H1 (cell line): Measurements from ENCODE around the gene TOM1L2. TPM values are rescaled to one million over a fixed set of nuclear protein-coding genes. Genes with fewer than 3 reads are reported as not detected.

ENCODE experiments used
- CTCF ChIA-PET: fragments of 300-600 bp; sonication (Branson Sonifier 250); formaldehyde crosslinking; loops from one replicate; lab custom pipeline; 2021; ENCODE audit not compliant: partially characterized antibody; lab: Charles Lee
- POLR2A ChIA-PET: fragments of 300-600 bp; sonication (Branson Sonifier 250); formaldehyde crosslinking; loops from one replicate; lab custom pipeline; 2021; ENCODE audit warnings: inconsistent platforms; ENCODE audit not compliant: partially characterized antibody; lab: Charles Lee
- DNase-seq, 2 experiments: peaks; one replicate each; pipeline versions ENCODE4 v3.0.0 to v3.0.0-alpha.2; 2010 to 2022; ENCODE audit warnings: low spot score in 2 of 2, low read depth in 1 of 2, mixed read lengths in 1 of 2
- FAIRE-seq: peaks from 2 replicates; lab custom pipeline; 2011; peaks lifted over from hg19 to GRCh38; lab: Jason Lieb, UNC
- H2AFZ ChIP-seq: 2 replicates; pipeline ENCODE4 v1.8.1; 2012; ENCODE audit warnings: low read length, inconsistent platforms
- H2AK5ac ChIP-seq: 2 replicates; pipeline ENCODE4 v1.6.1; 2013; ENCODE audit warnings: low read depth, low read length
- H2BK120ac ChIP-seq: replicated peaks from 2 replicates; pipeline ENCODE3; 2013; ENCODE audit warnings: low read depth, low read length, inconsistent platforms
- H2BK12ac ChIP-seq: 2 replicates; pipeline ENCODE4 v1.6.1; 2013; ENCODE audit warnings: low read depth, low read length
- H2BK15ac ChIP-seq: 2 replicates; pipeline ENCODE4 v1.6.1; 2013; ENCODE audit warnings: low read length
- H2BK20ac ChIP-seq: 2 replicates; pipeline ENCODE4 v1.6.1; 2013; ENCODE audit warnings: low read length
- H2BK5ac ChIP-seq: 2 replicates; pipeline ENCODE4 v1.6.1; 2013; ENCODE audit warnings: low read depth, low read length
- H3K14ac ChIP-seq: 2 replicates; pipeline ENCODE4 v1.6.1; 2013; ENCODE audit warnings: inconsistent platforms; ENCODE audit not compliant: insufficient read length
- H3K18ac ChIP-seq: 2 replicates; pipeline ENCODE4 v1.6.1; 2013; ENCODE audit warnings: low read length; ENCODE audit errors: extremely low read depth
- H3K23ac ChIP-seq: 2 replicates; pipeline ENCODE4 v1.6.1; 2013; ENCODE audit warnings: inconsistent platforms; ENCODE audit not compliant: insufficient read length
- H3K23me2 ChIP-seq: 2 replicates; pipeline ENCODE4 v1.6.1; 2013; ENCODE audit warnings: low read depth, low read length
- H3K27ac ChIP-seq: 2 replicates; pipeline ENCODE4 v1.6.1; 2011; ENCODE audit warnings: low read depth, low read length, inconsistent platforms
- H3K27me3 ChIP-seq, 4 experiments: replicated peaks in 1 of 4; 1 replicate in 1 of 4; 2 replicates in 3 of 4; pipeline versions ENCODE4 v1.6.1 to v1.8.1; 2011 to 2013; ENCODE audit warnings: low read length in 3 of 4, mild to moderate bottlenecking in 3 of 4, inconsistent platforms in 2 of 4, mixed read lengths in 2 of 4, moderate library complexity in 1 of 4; ENCODE audit not compliant: control insufficient read depth in 3 of 4, insufficient read depth in 3 of 4; ENCODE audit errors: extremely low read depth in 1 of 4
- H3K36me3 ChIP-seq, 4 experiments: 2 replicates each; pipeline versions ENCODE4 v1.6.1 to v1.8.1; 2011 to 2013; ENCODE audit warnings: mild to moderate bottlenecking in 4 of 4, low read length in 3 of 4, moderate library complexity in 2 of 4, control low read depth in 1 of 4, inconsistent platforms in 1 of 4; ENCODE audit not compliant: insufficient read depth in 4 of 4, control insufficient read depth in 2 of 4
- H3K4ac ChIP-seq: replicated peaks from 2 replicates; pipeline ENCODE3; 2013; ENCODE audit warnings: low read length, low read depth, mixed read lengths, inconsistent platforms; ENCODE audit not compliant: insufficient read length
- H3K4me1 ChIP-seq, 4 experiments: replicated peaks in 1 of 4; 1 replicate in 1 of 4; 2 replicates in 3 of 4; pipeline versions ENCODE4 v1.6.1 to v1.8.1; 2011 to 2013; ENCODE audit warnings: low read length in 3 of 4, inconsistent platforms in 2 of 4, mixed read lengths in 1 of 4; ENCODE audit not compliant: insufficient read depth in 4 of 4, control insufficient read depth in 3 of 4
- H3K4me2 ChIP-seq, 2 experiments: 2 replicates each; pipeline versions ENCODE4 v1.6.1 to v1.8.1; 2011 to 2013; ENCODE audit warnings: low read depth in 2 of 2, low read length in 2 of 2, control low read depth in 1 of 2, inconsistent platforms in 1 of 2, mild to moderate bottlenecking in 1 of 2; ENCODE audit not compliant: insufficient read depth in 1 of 2
- H3K4me3 ChIP-seq, 4 experiments: fragments of 200-600, 300-600 bp in 1 of 4; sonication (generic), shearing (Covaris generic), sonication (Bioruptor Twin) in 1 of 4; 2 replicates each; pipeline versions ENCODE4 v1.5.1 to v1.8.1; 2011 to 2016; ENCODE audit warnings: low read length in 4 of 4, low read depth in 3 of 4, control low read depth in 2 of 4, inconsistent platforms in 2 of 4, mild to moderate bottlenecking in 2 of 4, mixed read lengths in 1 of 4, moderate library complexity in 1 of 4; ENCODE audit not compliant: insufficient read depth in 2 of 4; ENCODE audit errors: extremely low read depth in 1 of 4
- H3K56ac ChIP-seq: replicated peaks from 2 replicates; pipeline ENCODE3; 2013; ENCODE audit warnings: low read depth, mild to moderate bottlenecking, mixed read lengths, low read length, inconsistent platforms; ENCODE audit not compliant: insufficient read length
- H3K79me1 ChIP-seq: 2 replicates; pipeline ENCODE4 v1.6.1; 2013; ENCODE audit warnings: low read depth, low read length, control low read depth
- H3K79me2 ChIP-seq, 2 experiments: 2 replicates each; pipeline versions ENCODE4 v1.6.1 to v1.8.1; 2012 to 2013; ENCODE audit warnings: low read length in 2 of 2, mild to moderate bottlenecking in 2 of 2, inconsistent platforms in 1 of 2; ENCODE audit not compliant: insufficient read depth in 2 of 2, control insufficient read depth in 1 of 2
- H3K9ac ChIP-seq, 4 experiments: replicated peaks in 1 of 4; 1 replicate in 1 of 4; 2 replicates in 3 of 4; pipeline versions ENCODE4 v1.6.1 to v1.8.1; 2011 to 2013; ENCODE audit warnings: low read depth in 3 of 4, low read length in 3 of 4, control low read depth in 2 of 4, mild to moderate bottlenecking in 2 of 4, moderate library complexity in 2 of 4, inconsistent platforms in 1 of 4; ENCODE audit errors: extremely low read depth in 1 of 4
- H3K9me3 ChIP-seq, 2 experiments: 2 replicates each; pipeline versions ENCODE4 v1.6.1 to v1.8.1; 2012 to 2013; ENCODE audit warnings: mild to moderate bottlenecking in 2 of 2, moderate library complexity in 2 of 2, control low read depth in 1 of 2, inconsistent platforms in 1 of 2, low read depth in 1 of 2, low read length in 1 of 2, mixed read lengths in 1 of 2; ENCODE audit not compliant: insufficient read depth in 2 of 2
- H4K20me1 ChIP-seq, 2 experiments: replicated peaks in 1 of 2; 2 replicates each; pipeline versions ENCODE3 to v1.8.1; 2011 to 2013; ENCODE audit warnings: inconsistent platforms in 2 of 2, low read length in 2 of 2, mild to moderate bottlenecking in 1 of 2; ENCODE audit not compliant: insufficient read depth in 2 of 2, control insufficient read depth in 1 of 2
- H4K5ac ChIP-seq: 2 replicates; pipeline ENCODE4 v1.6.1; 2013; ENCODE audit warnings: low read length, low read depth, mixed read lengths, inconsistent platforms; ENCODE audit not compliant: insufficient read length
- H4K8ac ChIP-seq: 2 replicates; pipeline ENCODE4 v1.8.0; 2013; ENCODE audit warnings: mild to moderate bottlenecking, moderate library complexity, low read length, inconsistent platforms; ENCODE audit not compliant: insufficient read depth; ENCODE audit errors: extremely low read depth
- H4K91ac ChIP-seq: replicated peaks from 2 replicates; pipeline ENCODE3; 2013; ENCODE audit warnings: low read length, mixed read lengths, inconsistent platforms; ENCODE audit not compliant: insufficient read length
- ASH2L ChIP-seq: fragments of 200-600, 300-600 bp; sonication (generic); IDR thresholded peaks from one replicate; pipeline ENCODE4 v1.7.1; 2017; ENCODE audit warnings: low read length
- BCL11A ChIP-seq, 2 experiments: IDR thresholded peaks; one replicate each; pipeline ENCODE4 v1.6.1; 2011; ENCODE audit warnings: low read depth in 2 of 2, low read length in 2 of 2, mild to moderate bottlenecking in 2 of 2
- GTF2F1 ChIP-seq: IDR thresholded peaks from 2 replicates; pipeline ENCODE4 v1.6.1; 2012; ENCODE audit warnings: low read depth, low read length, improper control_type of control experiment, borderline replicate concordance
- JUN ChIP-seq: IDR thresholded peaks from 2 replicates; pipeline ENCODE4 v1.6.1; 2011; ENCODE audit warnings: low read depth, mild to moderate bottlenecking, improper control_type of control experiment, low read length
- NANOG ChIP-seq: IDR thresholded peaks from 2 replicates; pipeline ENCODE4 v1.6.1; 2011; ENCODE audit warnings: low read length, low read depth, mild to moderate bottlenecking, inconsistent platforms; ENCODE audit not compliant: insufficient read depth, poor library complexity, severe bottlenecking
- TCF12 ChIP-seq: IDR thresholded peaks from 2 replicates; pipeline ENCODE4 v1.6.1; 2011; ENCODE audit warnings: low read depth, mild to moderate bottlenecking, low read length
- WGBS, 2 experiments: shearing (Covaris generic) in 1 of 2; methylation state at CpG; one replicate each; pipeline versions ENCODE4 v1.1.6 to v1.1.7; 2013 to 2015; ENCODE audit warnings: low lambda C conversion rate in 2 of 2, mixed read lengths in 2 of 2, inconsistent platforms in 1 of 2, low coverage in 1 of 2, missing lambda C conversion rate in 1 of 2; ENCODE audit not compliant: insufficient replicate concordance in 2 of 2, insufficient coverage in 1 of 2, insufficient read length in 1 of 2; ENCODE audit errors: extremely low coverage in 1 of 2, missing lambda C conversion rate in 1 of 2; 5-methylcytosine and 5-hydroxymethylcytosine counted together
- polyA plus RNA-seq, 7 experiments: library from polyadenylated mRNA; depleted of rRNA in 3 of 7; stranded (reverse) in 5 of 7; unstranded in 2 of 7; fragments of >200 nt in 5 of 7; fragments of 200-250 nt in 2 of 7; gene quantifications; 1 replicate in 5 of 7; 2 replicates in 1 of 7; 4 replicates in 1 of 7; pipeline versions ENCODE4 v1.2.1 to v1.2.3, GENCODE V29; 2011 to 2013; ENCODE audit warnings: missing spikeins in 2 of 7, mixed read lengths in 2 of 7
- total RNA-seq: library from RNA; stranded (reverse); fragmentation: NEBNext Ultra II Directional; extraction: Animal tissue kit (Norgen Biotek cat#: 25700); gene quantifications from 2 replicates; pipeline ENCODE4 v1.2.1, GENCODE V29; 2021
- TF ChIP-seq, protein P1 (sequence below): IDR thresholded peaks from 2 replicates; pipeline ENCODE4 v1.6.1; 2012; ENCODE audit warnings: inconsistent platforms

TOM1L2 gene
- total and polyA plus RNA-seq, 2 of the 8 experiments (the other 6 are each of a cell fraction or from before 2014, with no cell fraction given), result 2.0 to 3.4 TPM

DNA sequence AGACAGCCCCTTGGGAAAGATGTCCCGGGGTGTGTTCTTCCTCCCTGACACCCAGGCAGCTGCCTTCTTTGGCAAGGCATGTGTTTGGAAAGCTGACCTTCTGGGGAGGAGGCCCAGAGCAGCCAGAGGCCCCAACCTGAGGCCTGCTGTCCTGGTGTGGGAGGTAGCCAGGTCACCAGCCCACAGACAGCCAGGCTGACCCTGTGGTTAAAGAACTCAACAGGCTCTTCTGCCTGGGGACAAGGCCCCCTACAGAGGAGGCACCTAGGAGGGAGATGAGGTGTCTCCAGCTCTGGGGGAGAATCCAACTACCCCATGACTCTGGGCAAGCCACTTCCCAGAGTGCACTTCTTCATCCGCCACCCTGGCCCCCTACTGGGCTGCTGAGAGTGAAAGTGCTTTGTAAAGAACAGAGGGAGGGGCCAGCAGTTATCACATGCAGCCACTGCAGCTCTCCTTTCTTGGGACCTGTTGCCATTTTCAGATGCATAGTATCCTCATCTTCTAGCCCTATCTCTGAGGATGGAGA lies 122.3 kb downstream of the TOM1L2 start:
- Histone ChIP-seq H3K27me3 (no peaks in the 10 kb centered on the region; a peak in 1 of 7 replicates), H3K18ac (peak overlapping the region; percentile 27; the same call in 1 of the 2 replicates), H3K23ac (no peak overlapping the region), H3K4me3 (no peak overlapping the region), H4K91ac (no peak overlapping the region), H3K23me2 (no peaks in the 10 kb centered on the region), H4K20me1 (peaks cover 0 to 1% of the 10 kb centered on the region in 2 experiments), H4K8ac (no peak overlapping the region), H2BK20ac (peak overlapping the region; percentile 82; the same call in 1 of the 2 replicates), H2BK12ac (peak overlapping the region; percentile 86; the same call in 1 of the 2 replicates), H3K14ac (no peak overlapping the region), H2BK5ac (peak overlapping the region; percentile 49; the same call in 1 of the 2 replicates), H4K5ac (no peak overlapping the region), H2BK15ac (peak overlapping the region; percentile 95; the same call in 1 of the 2 replicates), H3K4me2 (no peak overlapping the region), H3K27ac (no peak overlapping the region), H3K9me3 (no peaks in the 10 kb centered on the region), H3K36me3 (no peaks in the 10 kb centered on the region), H3K79me2 (no peaks in the 10 kb centered on the region), H3K4ac (peak overlapping the region; percentile 29), H3K79me1 (no peaks in the 10 kb centered on the region), H2AFZ (no peak overlapping the region), H3K56ac (no peak overlapping the region), H3K4me1 (peaks cover 0 to 30% (median 19%) of the 10 kb centered on the region in 4 experiments; a peak in 6 of 7 replicates), H2BK120ac (no peak overlapping the region), H3K9ac (no peak overlapping the region), H2AK5ac (peak overlapping the region; percentile 82; the same call in 1 of the 2 replicates)
- no peak for DNase-seq
- FAIRE-seq, result no peak
- WGBS, 2 experiments, result 76% methylated on average over 2 of the region's 2 CpGs; no CpG with 5 or more reads in 1 of the 2 experiments
- no peak for TF ChIP-seq GTF2F1
- no peak for TF ChIP-seq TCF12
- no peak for TF ChIP-seq BCL11A (IDR thresholded peaks at IDR 0.05; ENCODE audit: low read depth in 2 of 2, low read length in 2 of 2)
- TF ChIP-seq, protein P1, sequence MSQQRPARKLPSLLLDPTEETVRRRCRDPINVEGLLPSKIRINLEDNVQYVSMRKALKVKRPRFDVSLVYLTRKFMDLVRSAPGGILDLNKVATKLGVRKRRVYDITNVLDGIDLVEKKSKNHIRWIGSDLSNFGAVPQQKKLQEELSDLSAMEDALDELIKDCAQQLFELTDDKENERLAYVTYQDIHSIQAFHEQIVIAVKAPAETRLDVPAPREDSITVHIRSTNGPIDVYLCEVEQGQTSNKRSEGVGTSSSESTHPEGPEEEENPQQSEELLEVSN, result no peak
- no peak for TF ChIP-seq ASH2L
- TF ChIP-seq JUN, result no peak
- TF ChIP-seq NANOG, result no peak
- POLR2A ChIA-PET, result interaction anchor here (0.9 to 7.6 kb wide), 6 partner anchors 9 to 36 kb away, joined by 3 to 63 read pairs (median 9); partner anchors contain the start of gene SREBF1
- CTCF ChIA-PET, result interaction anchor here (0.5 to 5.9 kb wide), 10 partner anchors 11 to 69 kb away, joined by 3 to 44 read pairs (median 3); no protein-coding TSS in a partner anchor
